Osteoblast (primary cell): Measurements from ENCODE around the gene C2orf78. TPM values are rescaled to one million over a fixed set of nuclear protein-coding genes. Genes with fewer than 3 reads are reported as not detected.
A peak's percentile ranks its signal among the peaks of the same experiment; 100 is the strongest.
"Not testable (repeated sequence)": the region's sequence is repeated elsewhere in the genome, so short reads cannot be mapped to it uniquely, and the experiment has no call there.

Experiments
- DNase-seq: peaks from one replicate; pipeline ENCODE4 v3.0.0; 2011; ENCODE audit warnings: low spot score, mixed read lengths; ENCODE audit not compliant: insufficient read length; ENCODE audit errors: missing footprints
- H2AFZ ChIP-seq: 2 replicates; pipeline ENCODE4 v1.6.0; 2011; ENCODE audit warnings: mild to moderate bottlenecking, low read length
- H3K27ac ChIP-seq: 2 replicates; pipeline ENCODE4 v1.5.1; 2011; ENCODE audit warnings: mild to moderate bottlenecking, low read depth, low read length, moderate library complexity
- H3K27me3 ChIP-seq: 2 replicates; pipeline ENCODE4 v1.6.0; 2012; ENCODE audit warnings: mild to moderate bottlenecking, control low read depth, inconsistent platforms, low read length, moderate library complexity; ENCODE audit not compliant: insufficient read depth
- H3K36me3 ChIP-seq: 2 replicates; pipeline ENCODE4 v1.5.1; 2011; ENCODE audit warnings: mild to moderate bottlenecking, low read length, control low read depth, moderate library complexity; ENCODE audit not compliant: insufficient read depth
- H3K4me1 ChIP-seq: 2 replicates; pipeline ENCODE4 v1.5.1; 2011; ENCODE audit warnings: mild to moderate bottlenecking, low read length, control low read depth, moderate library complexity; ENCODE audit not compliant: insufficient read depth
- H3K4me2 ChIP-seq: 2 replicates; pipeline ENCODE4 v1.6.0; 2011; ENCODE audit warnings: mild to moderate bottlenecking, low read length; ENCODE audit not compliant: insufficient read depth
- H3K4me3 ChIP-seq: fragments of 200-600 bp; sonication (generic); 3 replicates; pipeline ENCODE4 v1.5.1; 2012; ENCODE audit warnings: mild to moderate bottlenecking, low read length, inconsistent platforms; ENCODE audit not compliant: insufficient read depth
- H3K79me2 ChIP-seq: 2 replicates; pipeline ENCODE4 v1.6.0; 2012; ENCODE audit warnings: mild to moderate bottlenecking, low read length, control low read depth, inconsistent platforms; ENCODE audit not compliant: insufficient read depth
- H3K9me3 ChIP-seq: 2 replicates; pipeline ENCODE4 v1.5.1; 2011; ENCODE audit warnings: low read depth, low read length, control low read depth
- H4K20me1 ChIP-seq: 2 replicates; pipeline ENCODE4 v1.6.0; 2012; ENCODE audit warnings: mild to moderate bottlenecking, low read length, control low read depth; ENCODE audit not compliant: insufficient read depth
- CTCF ChIP-seq: IDR thresholded peaks from 2 replicates; pipeline ENCODE4 v1.5.1; 2011; ENCODE audit warnings: mild to moderate bottlenecking, low read depth, low read length, moderate library complexity; ENCODE audit errors: extremely low read depth
- total RNA-seq: library from RNA; depleted of rRNA; stranded (reverse); fragments of >200 nt; gene quantifications from 2 replicates; pipeline ENCODE4 v1.2.3, GENCODE V29; 2012

The C2orf78 gene
- total RNA-seq, 1 donor, result not detected

GRCh38 chr2:73740767-73741166 is 43.2 kb upstream of the C2orf78 start:
- peaks cover 5% of the 10 kb centered on the region for H3K36me3 ChIP-seq
- no peak for DNase-seq
- H4K20me1 ChIP-seq, result no peaks in the 10 kb centered on the region
- no peak overlapping the region for H2AFZ ChIP-seq
- H3K4me1 ChIP-seq, result peaks cover 11% of the 10 kb centered on the region
- H3K4me3 ChIP-seq, result no peak overlapping the region
- TF ChIP-seq CTCF, result no peak
- H3K27ac ChIP-seq, result no peak overlapping the region
- H3K27me3 ChIP-seq, result no peaks in the 10 kb centered on the region
- peaks cover 6% of the 10 kb centered on the region for H3K79me2 ChIP-seq
- no peaks in the 10 kb centered on the region for H3K9me3 ChIP-seq
- H3K4me2 ChIP-seq, result no peak overlapping the region

GRCh38 chr2:73746015-73746876 is 37.7 kb upstream of the C2orf78 start:
- Histone ChIP-seq H3K4me3 (no peak overlapping the region), H4K20me1 (no peaks in the 10 kb centered on the region), H2AFZ (no peak overlapping the region), H3K4me2 (no peak overlapping the region), H3K9me3 (no peaks in the 10 kb centered on the region), H3K27ac (no peak overlapping the region), H3K4me1 (no peaks in the 10 kb centered on the region), H3K79me2 (no peaks in the 10 kb centered on the region), H3K36me3 (peaks cover 29% of the 10 kb centered on the region), H3K27me3 (no peaks in the 10 kb centered on the region)
- no peak for DNase-seq
- TF ChIP-seq CTCF, result no peak

GRCh38 chr2:73746877-73747208 is 37.1 kb upstream of the C2orf78 start:
- Histone ChIP-seq H3K4me1 (no peaks in the 10 kb centered on the region), H2AFZ (no peak overlapping the region), H3K79me2 (no peaks in the 10 kb centered on the region), H3K36me3 (peaks cover 31% of the 10 kb centered on the region), H3K27ac (no peak overlapping the region), H4K20me1 (no peaks in the 10 kb centered on the region), H3K27me3 (no peaks in the 10 kb centered on the region), H3K4me2 (no peak overlapping the region), H3K9me3 (no peaks in the 10 kb centered on the region), H3K4me3 (no peak overlapping the region)
- peak; percentile 19 for DNase-seq
- no peak for TF ChIP-seq CTCF

GRCh38 chr2:73749314-73749713 is 34.7 kb upstream of the C2orf78 start:
- Histone ChIP-seq H3K4me3 (no peak overlapping the region), H3K79me2 (no peaks in the 10 kb centered on the region), H3K27me3 (no peaks in the 10 kb centered on the region), H3K27ac (no peak overlapping the region), H3K4me2 (no peak overlapping the region), H3K9me3 (no peaks in the 10 kb centered on the region), H2AFZ (no peak overlapping the region), H3K36me3 (peaks cover 34% of the 10 kb centered on the region), H4K20me1 (peaks cover 2% of the 10 kb centered on the region), H3K4me1 (no peaks in the 10 kb centered on the region)
- DNase-seq, result no peak
- no peak for TF ChIP-seq CTCF

- H3K4me3 ChIP-seq, H3K27ac ChIP-seq, H3K79me2 ChIP-seq, H3K9me3 ChIP-seq, H3K4me1 ChIP-seq, DNase-seq, H2AFZ ChIP-seq, H3K27me3 ChIP-seq, H4K20me1 ChIP-seq, H3K4me2 ChIP-seq: not testable (repeated sequence)
- peaks cover 43% of the 10 kb centered on the region for H3K36me3 ChIP-seq
Measured at GRCh38 chr2:73754332-73754731, 29.7 kb upstream of the C2orf78 start.
